GM21619 (cell line): ENCODE data around the gene MLPH.

ENCODE experiments used
- ATAC-seq: cut with Tn5 transposase; IDR thresholded peaks from one replicate; pipeline ENCODE4 v1.9.1; 2021; ENCODE audit not compliant: unreplicated experiment

Gene MLPH

GRCh38 chr2:237496428-237496827, 9.4 kb downstream of the MLPH start:
- no peak for ATAC-seq

GRCh38 chr2:237497009-237497837, 10.2 kb downstream of the MLPH start:
- ATAC-seq: no peak

GRCh38 chr2:237497838-237498186, 10.8 kb downstream of the MLPH start:
- no peak for ATAC-seq

GRCh38 chr2:237498341-237498740, 11.3 kb downstream of the MLPH start:
- no peak for ATAC-seq

- no peak for ATAC-seq
Observed at GRCh38 chr2:237500681-237501424, 13.8 kb downstream of the MLPH start.

GRCh38 chr2:237501892-237502513, 15.0 kb downstream of the MLPH start:
- no peak for ATAC-seq

GRCh38 chr2:237503201-237503600, 16.1 kb downstream of the MLPH start:
- no peak for ATAC-seq

- ATAC-seq: no peak
Observed at GRCh38 chr2:237505188-237505939, 18.3 kb downstream of the MLPH start.

- no peak for ATAC-seq
Observed at GRCh38 chr2:237507512-237507911, 20.5 kb downstream of the MLPH start.

GRCh38 chr2:237508361-237508760, 21.3 kb downstream of the MLPH start:
- no peak for ATAC-seq

- no peak for ATAC-seq
Observed at GRCh38 chr2:237509151-237509550, 22.1 kb downstream of the MLPH start.

- no peak for ATAC-seq
Observed at GRCh38 chr2:237509905-237510304, 22.9 kb downstream of the MLPH start.

GRCh38 chr2:237510502-237511217, 23.6 kb downstream of the MLPH start:
- no peak for ATAC-seq

GRCh38 chr2:237511433-237511832, 24.4 kb downstream of the MLPH start:
- ATAC-seq: no peak

- no peak for ATAC-seq
Observed at GRCh38 chr2:237511885-237512405, 24.9 kb downstream of the MLPH start.

- ATAC-seq: peak; percentile 62
Observed at GRCh38 chr2:237512774-237513466, 25.9 kb downstream of the MLPH start.

GRCh38 chr2:237513693-237514092, 26.6 kb downstream of the MLPH start:
- no peak for ATAC-seq

- no peak for ATAC-seq
Observed at GRCh38 chr2:237514474-237515130, 27.6 kb downstream of the MLPH start.

GRCh38 chr2:237515166-237515565, 28.1 kb downstream of the MLPH start:
- no peak for ATAC-seq
